Renal cortex interstitium (tissue), 11 donors: ENCODE data around the gene PIEZO2. TPM values are rescaled to one million over a fixed set of nuclear protein-coding genes. Genes with fewer than 3 reads are reported as not detected.

ENCODE experiments used
- DNase-seq, 11 donors: peaks; one replicate each; pipeline ENCODE4 v3.0.0-alpha.2; 2013; ENCODE audit warnings: low read depth in 9 of 11, low spot score in 4 of 11; ENCODE audit errors: extremely low read depth in 1 of 11
- polyA plus RNA-seq, 3 donors: library from polyadenylated mRNA; unstranded; fragments of 120-200 nt; gene quantifications; one replicate each; pipeline ENCODE4 v1.2.1, GENCODE V29; 2013; ENCODE audit not compliant: insufficient read length in 3 of 3

Gene PIEZO2
- polyA plus RNA-seq, 3 donors, result 13.6 to 21.5 (median 17.9) TPM

DNA sequence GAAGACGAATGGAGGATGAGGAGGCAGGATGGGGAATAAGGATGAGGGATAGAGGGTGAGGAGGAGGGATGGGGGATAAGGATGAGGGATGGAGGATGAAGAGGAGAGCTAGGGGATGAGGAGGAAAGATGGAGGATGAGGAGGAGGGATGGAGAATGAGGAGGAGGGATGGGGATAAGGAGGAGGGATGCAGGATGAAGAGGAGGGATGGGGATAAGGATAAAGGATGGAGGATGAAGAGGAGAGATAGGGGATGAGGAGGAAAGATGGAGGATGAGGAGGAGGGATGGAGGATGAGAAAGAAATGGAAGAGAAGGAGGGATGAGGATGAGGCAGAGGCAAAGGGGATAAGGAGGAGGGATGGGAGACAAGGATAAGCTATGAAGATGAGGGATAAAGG lies 393.5 kb downstream of the PIEZO2 start:
- DNase-seq, result no peak

DNA sequence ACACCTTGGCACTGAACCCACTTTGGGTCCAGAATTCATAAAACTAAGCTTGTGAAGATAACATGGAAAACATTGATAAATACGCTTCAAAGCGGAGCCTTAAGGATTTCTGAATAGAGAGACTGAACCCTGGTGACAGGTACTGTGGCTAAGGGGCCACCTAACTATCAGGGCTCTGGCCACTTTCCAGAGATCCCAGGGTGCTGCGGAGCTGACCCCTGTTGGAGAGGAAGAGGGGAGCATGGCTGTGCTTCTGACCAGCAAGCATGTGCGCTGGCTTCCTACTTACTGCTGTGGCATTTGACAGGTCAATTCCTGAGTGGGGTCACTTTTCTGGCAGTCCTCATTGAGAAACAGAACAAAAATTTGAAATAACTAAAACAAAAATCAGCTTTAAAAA lies 395.2 kb downstream of the PIEZO2 start:
- no peak for DNase-seq

DNA sequence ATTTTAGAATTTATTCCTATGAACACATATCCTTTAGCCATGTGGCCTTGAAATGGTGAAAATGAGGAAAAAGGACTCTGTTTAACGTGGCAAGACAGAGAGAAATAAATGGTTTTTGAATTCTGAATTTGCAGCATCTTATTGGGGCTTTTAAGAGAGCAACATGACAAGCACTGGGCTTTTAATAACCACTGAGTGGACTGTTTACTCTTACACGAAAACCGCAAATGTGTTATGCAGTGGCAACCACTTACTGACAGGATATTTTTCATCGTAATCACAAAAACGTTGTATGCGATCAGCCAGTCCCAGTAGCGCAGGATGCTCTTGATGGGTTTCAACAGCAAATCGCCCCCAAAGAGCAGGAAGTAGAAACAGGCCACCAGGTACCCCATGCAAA lies 397.0 kb downstream of the PIEZO2 start:
- no peak for DNase-seq

DNA sequence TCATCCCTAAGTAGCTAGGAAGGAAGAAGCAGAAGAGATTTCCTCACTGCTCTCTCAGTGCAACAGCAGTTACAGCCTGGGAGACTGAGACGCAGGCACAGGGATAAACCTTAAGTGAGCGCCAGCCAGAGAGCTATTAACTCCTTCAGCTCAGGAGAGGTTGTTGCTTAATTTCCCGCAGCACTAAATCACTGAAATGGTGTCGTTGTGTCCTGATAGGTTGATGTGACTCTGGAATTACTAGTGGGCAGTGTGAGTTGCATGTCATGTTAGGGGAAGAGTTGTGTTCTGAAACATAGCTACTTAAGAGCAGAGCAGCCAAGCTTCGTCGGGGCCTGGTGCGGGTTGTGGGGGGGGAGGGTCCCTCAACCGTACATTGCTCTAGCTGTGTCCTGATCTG lies 397.7 kb downstream of the PIEZO2 start:
- no peak for DNase-seq

DNA sequence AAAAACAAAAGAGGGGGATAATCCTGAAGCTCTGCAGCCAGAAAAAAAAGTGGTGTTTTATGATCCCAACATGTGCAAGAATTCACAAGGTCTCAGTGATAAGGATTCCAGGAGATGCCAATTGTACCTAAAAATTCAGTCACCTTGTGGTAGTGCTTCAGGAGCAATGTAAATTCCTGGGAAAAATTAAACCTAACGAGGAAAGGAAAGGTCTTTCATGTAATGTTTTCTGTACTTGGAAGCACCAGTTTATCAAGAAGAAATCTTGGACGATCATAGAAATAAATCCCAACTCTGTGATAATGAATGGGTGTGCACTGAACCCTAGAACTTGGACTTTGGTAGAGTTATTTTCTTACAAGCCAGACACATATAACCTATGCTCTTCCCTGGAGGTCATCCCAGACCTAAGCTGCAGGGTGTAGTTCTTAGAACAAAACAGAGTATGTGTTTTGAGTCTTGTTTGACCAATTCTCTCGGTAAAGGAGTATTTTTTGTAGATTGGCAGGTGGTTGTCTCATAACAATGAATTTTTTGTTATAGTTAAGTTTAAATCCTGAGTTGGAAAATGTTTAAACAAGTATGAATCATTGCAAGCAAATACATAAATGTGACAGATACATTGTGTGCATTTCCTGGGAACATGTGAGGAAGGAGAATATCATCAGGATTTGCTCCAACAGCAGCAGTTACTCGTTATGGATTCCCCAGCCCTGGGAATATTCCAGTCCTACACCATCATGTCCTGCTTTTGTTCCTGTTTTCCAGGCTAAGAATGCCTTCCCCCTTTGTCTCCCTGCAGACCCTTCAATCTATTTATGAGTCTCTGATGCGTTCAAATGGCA lies 399.0 kb downstream of the PIEZO2 start:
- no peak for DNase-seq

DNA sequence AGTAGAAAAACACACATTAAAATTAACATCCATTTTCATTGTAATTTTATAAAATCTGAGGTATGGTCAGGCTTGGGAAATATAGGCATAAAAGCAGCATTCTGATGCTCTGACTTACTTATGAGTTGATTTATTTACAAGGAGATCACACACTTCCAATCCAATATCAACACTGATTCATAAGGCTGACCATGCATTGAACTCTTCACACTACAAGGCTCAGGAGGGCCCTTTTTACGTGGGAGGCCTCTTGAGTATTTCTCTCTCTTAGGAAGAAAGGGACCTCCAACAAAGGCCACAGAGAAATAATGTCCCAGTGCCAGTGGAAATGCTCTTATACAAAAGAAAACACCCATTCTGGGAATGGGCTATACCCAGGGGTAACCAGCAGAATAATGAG lies 400.7 kb downstream of the PIEZO2 start:
- DNase-seq, result no peak

DNA sequence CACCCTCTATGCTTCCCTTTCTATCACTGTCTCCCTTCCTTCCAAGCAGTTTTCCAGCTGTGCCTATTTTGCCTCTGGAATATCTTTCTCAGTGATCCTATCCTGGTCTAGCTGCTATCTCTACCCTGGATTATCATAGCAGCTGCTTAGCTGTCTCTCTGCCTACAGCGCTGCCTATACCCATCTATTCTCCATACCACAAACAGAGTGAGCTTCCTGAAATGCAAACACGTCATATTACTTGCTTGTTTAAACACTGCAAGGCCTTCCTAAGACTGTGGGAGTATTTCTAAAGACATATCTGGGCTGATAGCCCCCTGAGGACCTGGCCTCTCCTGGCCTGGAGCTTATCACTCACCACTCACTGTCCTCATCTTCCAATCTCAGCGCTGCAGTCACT lies 403.4 kb downstream of the PIEZO2 start:
- no peak for DNase-seq

DNA sequence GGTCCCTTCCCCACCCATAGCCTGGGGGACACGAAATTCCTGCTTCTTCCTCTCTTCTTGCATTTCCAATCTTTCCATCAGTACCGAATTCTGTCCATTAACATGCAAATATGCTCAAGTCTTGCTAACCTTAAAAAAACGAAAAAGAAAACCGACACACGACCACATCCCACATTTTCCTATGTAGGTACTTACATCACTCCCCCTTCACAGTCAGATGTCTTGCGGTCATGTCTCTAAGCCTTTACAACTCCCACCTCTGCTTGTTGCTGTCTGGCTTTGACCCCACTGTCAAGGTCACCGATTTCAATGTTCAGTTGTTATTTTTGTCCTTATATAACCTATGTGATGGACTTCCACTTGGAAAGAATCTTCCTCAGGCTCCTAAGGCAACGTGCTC lies 404.1 kb downstream of the PIEZO2 start:
- DNase-seq, result no peak

DNA sequence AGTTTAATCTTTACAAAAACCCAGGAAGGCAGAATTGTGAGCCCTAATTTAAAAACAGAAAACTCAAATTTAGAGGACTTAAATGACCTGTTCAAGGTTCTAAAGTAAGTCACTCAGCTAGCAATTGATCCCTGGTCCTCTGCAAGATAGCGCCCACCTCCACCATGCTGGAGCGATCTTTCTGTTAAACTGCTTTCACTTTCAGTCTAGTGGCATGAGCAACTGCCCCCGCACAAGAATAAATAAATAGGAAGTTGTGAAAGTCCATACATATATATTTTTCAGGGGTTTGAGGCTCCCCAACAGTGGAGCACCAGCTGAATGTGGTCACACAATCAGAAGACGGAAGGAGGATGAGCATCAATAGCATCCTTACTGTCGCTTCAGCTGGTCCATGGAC lies 405.6 kb downstream of the PIEZO2 start:
- no peak for DNase-seq

DNA sequence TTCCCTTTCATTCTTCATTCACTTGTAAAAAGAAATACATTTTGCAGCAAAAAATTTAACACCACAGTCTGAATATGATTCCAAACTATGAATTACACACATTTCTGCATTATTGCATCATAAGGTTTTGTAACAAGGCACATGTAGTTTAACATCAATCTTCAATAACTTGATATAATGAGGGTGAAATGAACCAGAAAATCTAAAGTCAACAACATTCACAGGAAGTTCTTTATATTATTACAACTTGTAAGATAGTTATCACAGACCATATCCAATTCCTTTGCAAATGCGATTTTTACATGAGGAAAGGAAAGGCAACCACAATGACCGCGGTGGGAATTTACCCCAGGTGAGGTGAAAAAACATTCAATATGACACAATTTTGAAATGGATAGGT lies 410.2 kb downstream of the PIEZO2 start:
- no peak for DNase-seq

DNA sequence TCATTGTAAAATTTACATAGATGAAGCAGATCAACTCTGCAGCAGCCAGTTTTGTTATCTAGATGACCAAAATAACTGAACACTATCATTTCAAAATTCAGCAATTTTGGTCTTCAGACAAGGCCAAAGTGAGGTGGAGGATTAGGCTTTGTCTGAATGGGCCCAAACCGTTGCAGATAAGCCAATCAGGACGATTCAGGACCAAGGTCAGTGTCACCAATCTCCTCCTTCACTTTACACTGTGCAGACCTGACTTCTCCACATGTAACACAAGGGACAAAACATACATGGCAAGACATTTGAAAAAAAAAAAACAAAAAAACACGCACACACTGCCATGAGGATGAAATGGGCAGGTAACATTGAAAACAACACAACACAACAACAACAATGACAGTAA lies 412.4 kb downstream of the PIEZO2 start:
- DNase-seq, result no peak

DNA sequence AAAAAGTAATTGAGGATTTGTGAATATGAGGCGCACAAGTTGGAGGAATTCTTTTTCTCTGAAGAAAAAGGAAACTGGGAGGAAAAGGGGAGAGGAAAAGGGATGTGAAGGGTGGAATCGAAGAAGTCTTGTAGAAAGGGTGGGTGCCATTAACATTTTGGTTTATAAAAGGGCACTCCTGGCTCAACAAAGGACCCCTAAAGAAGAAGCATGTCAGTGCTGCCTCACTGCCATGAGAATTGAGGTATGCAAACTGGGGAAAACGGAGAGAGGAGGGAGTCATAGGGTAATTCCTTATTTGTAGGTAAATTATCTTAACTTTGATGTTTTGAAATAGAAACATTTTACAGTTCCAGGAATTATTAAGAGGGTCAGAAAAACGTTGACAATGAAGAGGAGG lies 416.4 kb downstream of the PIEZO2 start:
- DNase-seq, result no peak

DNA sequence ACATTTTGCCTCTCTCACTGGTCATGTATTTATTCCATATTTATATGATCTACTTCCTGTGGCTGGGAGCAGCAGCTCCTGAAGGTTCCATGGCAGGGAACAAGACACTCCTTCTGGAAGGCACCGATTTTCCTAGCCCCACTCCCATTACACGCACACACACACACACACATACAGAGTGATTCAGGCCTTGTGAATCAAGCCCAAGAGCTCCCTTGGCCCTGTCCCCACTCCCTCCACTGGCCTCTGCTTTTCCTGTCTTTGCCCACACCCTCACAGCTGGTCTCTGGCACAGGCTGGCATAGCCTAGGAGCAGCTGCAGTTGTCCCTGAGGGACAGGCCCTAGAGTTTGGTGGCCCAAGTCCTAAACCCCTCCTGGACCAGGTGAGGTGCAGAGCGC lies 421.9 kb downstream of the PIEZO2 start:
- no peak for DNase-seq

DNA sequence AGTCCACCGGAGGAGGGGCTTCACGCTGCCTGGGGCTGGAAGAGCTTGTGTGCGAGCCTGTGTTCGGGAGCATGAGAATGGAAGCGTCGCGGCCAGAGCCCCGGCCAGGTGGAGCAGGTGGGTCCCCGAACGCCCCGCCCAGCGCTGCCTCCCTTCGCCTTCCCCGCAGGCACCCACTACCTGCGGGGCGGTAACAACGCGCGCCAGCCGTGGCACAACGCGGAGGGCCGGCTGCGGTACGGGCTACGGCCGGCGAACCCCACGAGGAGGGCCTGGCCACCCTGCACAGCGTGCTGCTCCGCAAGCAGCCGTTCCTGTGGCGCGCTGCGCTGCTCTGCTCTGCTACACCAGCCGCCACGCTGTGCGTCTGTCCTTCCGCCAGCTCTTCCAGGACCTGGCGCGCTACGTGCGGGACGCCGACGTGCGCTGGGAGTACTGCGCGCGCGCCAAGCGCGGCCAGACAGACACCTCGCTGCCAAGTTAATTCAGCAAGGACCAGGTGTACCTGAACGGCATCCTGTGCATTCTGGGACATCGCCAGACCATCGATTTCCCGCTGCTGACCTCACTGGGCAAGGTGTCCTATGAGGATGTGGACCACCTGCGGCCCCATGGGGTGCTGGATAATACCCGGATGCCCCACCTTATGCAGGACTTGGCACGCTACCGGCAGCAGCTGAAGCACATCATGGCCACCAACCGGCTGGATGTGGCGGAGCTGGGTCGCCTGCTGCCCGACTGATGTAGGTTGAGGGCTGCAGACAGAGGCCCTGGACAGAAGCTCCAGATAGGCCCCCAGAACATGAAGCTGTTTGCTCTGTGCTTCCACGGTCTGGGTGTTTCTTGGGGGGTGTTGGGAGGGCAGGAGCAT lies 422.9 kb downstream of the PIEZO2 start:
- DNase-seq, result peak in 1 of 11 donors; percentile 33

DNA sequence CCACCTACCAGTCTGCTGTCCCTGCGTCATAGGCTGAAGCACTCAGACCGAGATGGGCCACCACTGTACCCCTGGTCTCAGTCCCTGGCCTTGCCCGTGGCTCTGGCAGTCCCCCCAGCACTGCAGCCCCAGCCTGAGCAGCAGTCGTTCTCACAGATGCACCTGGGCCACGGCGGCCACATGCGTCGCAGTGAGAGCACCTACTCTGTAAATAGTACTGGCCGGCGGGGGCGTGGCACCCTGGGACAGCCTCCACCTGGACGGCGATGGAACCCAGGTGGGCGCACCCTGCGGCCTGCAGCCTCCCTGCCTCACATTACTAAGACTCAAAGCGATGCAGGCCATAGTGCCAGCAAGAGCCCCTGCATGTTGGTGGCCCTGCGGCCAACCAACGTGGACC lies 424.7 kb downstream of the PIEZO2 start:
- DNase-seq, result no peak

DNA sequence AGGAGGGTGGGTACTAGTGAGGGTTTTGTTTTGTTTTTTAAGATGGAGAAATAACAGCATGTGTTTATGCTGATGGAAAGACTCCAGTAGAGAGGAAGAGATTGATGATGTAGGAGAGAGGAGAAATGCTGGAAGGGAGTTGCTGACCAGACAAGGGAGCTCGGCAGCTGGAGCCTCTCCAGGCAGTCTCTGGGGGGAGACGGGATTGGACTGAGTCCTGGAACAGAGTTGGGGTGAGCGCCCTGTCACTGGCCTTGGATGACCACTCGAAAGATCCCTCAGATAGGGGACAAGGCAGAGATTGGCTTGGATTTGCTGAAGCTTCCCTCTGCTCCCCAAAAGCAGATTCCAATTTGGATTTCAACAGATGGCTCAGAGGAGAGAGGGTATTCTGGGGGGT lies 425.9 kb downstream of the PIEZO2 start:
- DNase-seq, result no peak

DNA sequence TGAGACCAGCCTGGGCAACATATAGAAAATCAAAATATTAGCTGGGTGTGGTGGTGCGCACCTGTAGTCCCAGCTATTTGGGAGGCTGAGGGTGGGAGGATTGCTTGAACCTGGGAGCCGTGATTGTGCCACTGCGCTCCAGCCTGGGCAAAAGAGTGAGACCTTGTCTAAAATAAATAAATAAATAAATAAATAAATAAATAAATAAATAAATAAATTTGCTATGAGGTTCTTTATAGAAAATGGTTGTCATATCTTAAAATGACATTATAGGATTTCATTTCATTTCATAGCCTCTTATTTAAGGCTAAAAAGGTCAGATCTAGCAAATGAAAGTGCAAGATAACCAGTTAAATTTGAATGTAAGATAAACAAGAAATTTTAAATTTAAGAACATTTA lies 430.6 kb downstream of the PIEZO2 start:
- DNase-seq, result no peak

DNA sequence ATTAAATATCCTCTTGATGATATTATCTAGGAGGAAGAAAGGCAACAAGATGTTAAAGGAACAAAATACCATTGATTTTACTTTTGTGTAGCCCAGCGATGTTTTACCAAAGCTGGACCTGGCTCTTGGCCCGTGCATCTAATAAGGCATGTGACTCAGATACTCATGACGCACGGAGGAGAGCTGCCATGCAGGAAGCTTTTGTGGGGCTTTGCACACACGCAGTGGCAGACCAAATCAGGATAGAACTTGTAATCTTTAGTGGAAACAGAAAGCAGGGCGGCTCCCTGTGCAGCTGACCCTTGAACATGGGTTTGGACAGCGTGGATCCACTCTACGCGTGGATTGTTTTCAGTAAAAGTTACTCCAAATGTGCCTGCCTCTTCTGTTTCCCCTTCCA lies 433.6 kb downstream of the PIEZO2 start:
- no peak for DNase-seq

DNA sequence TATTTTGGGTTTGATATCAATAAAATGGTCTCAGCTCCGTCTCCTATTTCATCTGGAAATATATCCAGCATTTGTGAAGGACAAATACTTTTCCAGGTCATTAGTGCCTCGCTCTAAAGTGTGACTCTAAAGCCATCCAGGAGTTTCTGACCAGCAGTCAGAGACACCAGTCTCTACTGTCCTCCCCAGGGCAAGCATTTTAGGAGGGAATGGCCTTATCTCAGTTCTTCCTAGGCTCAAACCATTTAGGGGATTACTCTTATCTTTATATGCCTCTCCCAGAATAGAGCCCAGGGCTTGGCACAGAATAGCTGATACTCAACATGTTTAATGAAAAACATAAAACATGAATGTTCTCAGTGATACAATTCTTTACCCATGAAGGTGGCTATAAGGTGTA lies 436.0 kb downstream of the PIEZO2 start:
- DNase-seq, result no peak

DNA sequence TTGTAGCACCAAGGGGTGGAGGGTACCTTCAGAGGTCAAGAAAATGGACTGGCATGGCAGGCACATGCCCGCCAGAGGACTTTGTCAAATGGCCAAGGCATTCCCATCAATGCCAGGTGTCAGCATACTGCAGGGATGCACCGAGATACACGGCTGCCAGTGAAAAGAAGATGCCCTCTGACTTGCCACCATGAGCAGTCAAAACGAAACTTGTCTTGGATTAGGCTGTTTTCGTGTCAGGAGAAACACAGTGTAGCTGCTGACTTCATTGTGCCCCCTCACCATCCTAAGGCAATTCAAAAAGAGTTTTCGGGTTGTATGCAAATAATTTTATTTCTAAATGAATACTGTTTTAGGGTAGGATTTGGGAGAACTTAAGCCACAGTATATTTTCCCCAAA lies 442.1 kb downstream of the PIEZO2 start:
- no peak for DNase-seq
